IPS-20b (cell line): ENCODE measurements around the gene NCCRP1.
A peak's percentile ranks its signal among the peaks of the same experiment; 100 is the strongest.
"Not testable (repeated sequence)": the region's sequence is repeated elsewhere in the genome, so short reads cannot be mapped to it uniquely, and the experiment has no call there.

Source experiments
- H3K27ac ChIP-seq: one replicate; pipeline ENCODE4 v1.5.1; 2013; ENCODE audit warnings: low read length
- H3K27me3 ChIP-seq: 2 replicates; pipeline ENCODE4 v1.6.1; 2013; ENCODE audit warnings: mild to moderate bottlenecking, low read length, inconsistent platforms; ENCODE audit not compliant: insufficient read depth
- H3K36me3 ChIP-seq: 2 replicates; pipeline ENCODE4 v1.6.1; 2013; ENCODE audit warnings: low read depth, mild to moderate bottlenecking, inconsistent platforms, low read length, moderate library complexity; ENCODE audit not compliant: insufficient read depth
- H3K4me1 ChIP-seq: 2 replicates; pipeline ENCODE4 v1.6.1; 2013; ENCODE audit warnings: mild to moderate bottlenecking, control low read depth, inconsistent platforms, low read length, moderate library complexity; ENCODE audit not compliant: insufficient read depth
- H3K4me3 ChIP-seq: 2 replicates; pipeline ENCODE4 v1.5.1; 2013; ENCODE audit warnings: mild to moderate bottlenecking, low read length, inconsistent platforms
- H3K9ac ChIP-seq: 2 replicates; pipeline ENCODE4 v1.6.1; 2013; ENCODE audit warnings: low read depth, mild to moderate bottlenecking, inconsistent platforms, low read length, moderate library complexity
- H3K9me3 ChIP-seq: 2 replicates; pipeline ENCODE4 v1.6.1; 2013; ENCODE audit warnings: mild to moderate bottlenecking, low read depth, low read length, inconsistent platforms; ENCODE audit not compliant: insufficient read depth

The NCCRP1 gene

DNA sequence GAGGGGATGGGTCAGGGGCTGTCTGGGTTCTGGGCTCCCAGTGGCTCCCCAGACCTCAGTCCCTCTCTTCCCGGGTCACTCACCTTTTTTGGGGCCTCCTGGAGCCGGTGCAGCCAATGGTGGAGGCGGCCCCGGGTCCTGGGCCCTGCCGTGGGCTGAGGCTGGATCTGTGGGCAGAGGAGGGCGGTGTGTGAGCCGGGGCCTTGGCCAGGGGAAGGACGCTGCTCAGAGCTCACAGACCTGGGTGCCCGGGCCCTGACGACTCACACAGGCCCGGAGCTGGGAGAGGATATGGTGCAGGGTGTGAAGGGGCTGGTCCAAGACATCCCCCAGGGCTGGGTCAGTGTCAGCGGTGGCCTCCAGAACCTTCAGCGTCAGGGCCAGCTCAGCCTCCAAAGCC, 47.0 kb downstream of the NCCRP1 start:
- H3K9ac ChIP-seq, H3K27ac ChIP-seq, H3K36me3 ChIP-seq, H3K4me1 ChIP-seq, H3K9me3 ChIP-seq, H3K4me3 ChIP-seq: not testable (repeated sequence)
- peaks cover 37% of the 10 kb centered on the region for H3K27me3 ChIP-seq

- H3K9ac ChIP-seq, H3K4me1 ChIP-seq, H3K4me3 ChIP-seq, H3K36me3 ChIP-seq, H3K27ac ChIP-seq, H3K9me3 ChIP-seq: not testable (repeated sequence)
- H3K27me3 ChIP-seq, result peaks cover 39% of the 10 kb centered on the region
Measured at GRCh38 chr19:39244410-39245100, 47.8 kb downstream of the NCCRP1 start, which contains the start of gene IFNL3. Gene IFNL3 (minus strand): TSS chr19:39245006. CDS start chr19:39244967, 39 bp downstream.

- not testable (repeated sequence) for H3K27ac ChIP-seq, H3K4me3 ChIP-seq, H3K36me3 ChIP-seq, H3K9ac ChIP-seq, H3K4me1 ChIP-seq, H3K9me3 ChIP-seq
- peaks cover 45% of the 10 kb centered on the region for H3K27me3 ChIP-seq
Measured at GRCh38 chr19:39245166-39245565, 48.4 kb downstream of the NCCRP1 start.

- H3K27ac ChIP-seq, result no peak overlapping the region
- H3K4me3 ChIP-seq, result peak overlapping the region; percentile 43; the same call in 1 of the 2 replicates
- no peaks in the 10 kb centered on the region for H3K4me1 ChIP-seq
- no peaks in the 10 kb centered on the region for H3K36me3 ChIP-seq
- H3K27me3 ChIP-seq, result peaks cover 63% of the 10 kb centered on the region
- no peak overlapping the region for H3K9ac ChIP-seq
- H3K9me3 ChIP-seq, result no peaks in the 10 kb centered on the region
Measured at GRCh38 chr19:39246951-39247669, 50.3 kb downstream of the NCCRP1 start.

DNA sequence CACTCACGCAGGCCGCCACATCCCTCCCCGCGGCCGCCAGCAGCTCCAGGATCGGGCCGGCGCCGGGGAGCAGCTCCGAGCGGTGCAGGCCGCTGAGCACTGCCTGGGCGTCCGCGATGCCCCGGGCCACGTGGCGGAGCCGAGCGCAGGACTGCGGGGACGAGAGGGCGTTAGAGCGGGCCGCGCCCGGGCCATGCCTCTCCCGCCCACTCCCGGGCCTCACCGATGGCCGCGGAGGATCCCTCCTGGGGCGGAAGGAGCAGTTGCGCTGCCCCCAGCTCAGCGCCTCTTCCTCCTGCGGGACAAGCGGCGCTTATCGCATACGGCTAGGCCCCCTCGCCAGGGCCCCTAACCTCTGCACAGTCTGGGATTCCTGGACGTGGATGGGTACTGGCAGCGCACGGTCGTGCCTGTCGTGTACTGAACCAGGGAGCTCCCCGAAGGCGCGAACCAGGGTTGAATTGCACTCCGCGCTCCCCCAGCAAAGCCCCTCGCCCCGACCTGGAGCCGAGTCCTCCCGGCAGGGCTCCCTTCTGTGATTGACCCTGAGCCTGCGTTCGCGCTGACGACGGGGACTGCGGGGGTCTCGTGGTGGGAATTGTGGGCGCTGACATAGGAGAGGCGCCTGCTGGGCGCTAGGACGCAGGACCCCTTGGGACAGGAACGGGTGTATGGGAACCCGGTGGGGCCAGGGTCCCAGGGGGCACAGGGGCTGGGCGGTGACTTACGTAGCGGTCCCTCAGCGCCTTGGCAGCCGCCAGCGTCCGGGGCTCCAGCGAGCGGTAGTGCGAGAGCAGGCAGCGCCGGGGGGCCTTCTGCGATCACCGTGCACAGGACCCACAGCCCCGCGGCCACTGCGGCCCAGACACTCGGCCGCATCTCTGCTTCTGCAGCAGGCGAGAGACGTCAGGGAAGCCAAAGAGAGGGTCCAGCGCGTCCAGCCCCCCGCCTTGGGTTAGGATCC, 51.2 kb downstream of the NCCRP1 start:
- Histone ChIP-seq H3K9ac (no peak overlapping the region), H3K27me3 (peaks cover 72% of the 10 kb centered on the region), H3K4me1 (no peaks in the 10 kb centered on the region), H3K36me3 (no peaks in the 10 kb centered on the region), H3K9me3 (no peaks in the 10 kb centered on the region), H3K27ac (no peak overlapping the region), H3K4me3 (peak overlapping the region; percentile 43; the same call in 1 of the 2 replicates)

DNA sequence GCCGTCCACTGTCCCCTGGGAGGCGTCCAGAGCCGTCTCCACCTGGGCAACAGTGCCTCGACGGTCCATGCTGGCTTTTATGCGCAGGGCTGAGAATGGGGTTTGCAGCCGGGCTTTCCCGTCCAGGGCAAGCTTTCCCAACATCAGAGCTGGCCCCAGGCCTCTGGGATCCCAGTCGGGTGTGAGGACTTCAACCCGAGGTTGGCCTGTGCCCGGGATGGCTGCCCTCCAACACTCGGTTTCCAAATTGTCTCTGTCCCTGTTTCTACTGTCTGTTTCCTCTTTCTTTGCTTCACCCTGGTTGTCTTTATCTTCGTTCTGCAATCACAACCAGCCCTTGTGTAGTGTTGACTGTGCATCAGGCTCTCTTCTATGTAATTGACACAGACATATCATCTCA, 52.0 kb downstream of the NCCRP1 start, which contains the start of gene IFNL4:
TSS of gene IFNL4 (minus strand) at position 51 of the 400 bp plus-strand sequence.
- peak within 1 kb of the TSS; percentile 43; the same call in 1 of the 2 replicates for H3K4me3 ChIP-seq
- peaks cover 80% of the 10 kb centered on the region for H3K27me3 ChIP-seq
- no peak within 1 kb of the TSS for H3K9ac ChIP-seq
- no peaks in the 10 kb centered on the region for H3K9me3 ChIP-seq
- H3K4me1 ChIP-seq, result no peaks in the 10 kb centered on the region
- no peaks in the 10 kb centered on the region for H3K36me3 ChIP-seq
- H3K27ac ChIP-seq, result no peak within 1 kb of the TSS

GRCh38 chr19:39251081-39251480, 54.3 kb downstream of the NCCRP1 start:
- H3K27me3 ChIP-seq, result peaks cover 77% of the 10 kb centered on the region
- H3K36me3 ChIP-seq, result no peaks in the 10 kb centered on the region
- H3K9me3 ChIP-seq, result no peaks in the 10 kb centered on the region

More at GRCh38 chr19:39251081-39251480, 54.3 kb downstream of the NCCRP1 start:
- H3K4me1 ChIP-seq, result no peaks in the 10 kb centered on the region
- H3K27ac ChIP-seq, result no peak overlapping the region
- no peak overlapping the region for H3K4me3 ChIP-seq
- H3K9ac ChIP-seq, result no peak overlapping the region
